Nephron (organoid): ENCODE data around the gene OSTN.

Experiments used
- H3K27ac Mint-ChIP-seq, 3 experiments: 2 replicates each; pipeline ENCODE4 v1.8.0; 2020; ENCODE audit warnings: mixed read lengths in 3 of 3, mild to moderate bottlenecking in 2 of 3, moderate library complexity in 1 of 3
- H3K27me3 Mint-ChIP-seq: 2 replicates; pipeline ENCODE4 v1.8.0; 2021; ENCODE audit warnings: low read depth, mild to moderate bottlenecking, moderate library complexity, mixed read lengths
- H3K36me3 Mint-ChIP-seq: 2 replicates; pipeline ENCODE4 v1.8.0; 2020; ENCODE audit warnings: low read depth, mixed read lengths
- H3K4me1 Mint-ChIP-seq: 2 replicates; pipeline ENCODE4 v1.8.0; 2020; ENCODE audit warnings: mixed read lengths
- H3K4me3 Mint-ChIP-seq, 3 experiments: 2 replicates each; pipeline ENCODE4 v1.8.0; 2020; ENCODE audit warnings: mild to moderate bottlenecking in 3 of 3, mixed read lengths in 3 of 3, moderate library complexity in 2 of 3
- H3K9me3 Mint-ChIP-seq: 2 replicates; pipeline ENCODE4 v1.8.0; 2020; ENCODE audit warnings: mixed read lengths
- CTCF ChIP-seq, 3 experiments: fragments of 200-600 bp; sonication (generic); IDR thresholded peaks; one replicate each; pipeline ENCODE4 v1.5.0; 2021; ENCODE audit warnings: antibody characterized with exemption in 3 of 3; ENCODE audit not compliant: unreplicated experiment in 3 of 3

OSTN gene

GRCh38 chr3:191246630-191247029 is 47.6 kb downstream of the OSTN start:
- Mint-ChIP-seq H3K27ac (no peak overlapping the region), H3K27me3 (no peaks in the 10 kb centered on the region), H3K36me3 (no peaks in the 10 kb centered on the region), H3K4me3 (no peak overlapping the region), H3K9me3 (no peaks in the 10 kb centered on the region), H3K4me1 (no peaks in the 10 kb centered on the region)
- no peak for TF ChIP-seq CTCF (IDR thresholded peaks at IDR 0.05; ENCODE audit: unreplicated experiment in 3 of 3)

- no peaks in the 10 kb centered on the region for H3K27me3 Mint-ChIP-seq
- H3K4me3 Mint-ChIP-seq, result no peak overlapping the region
- TF ChIP-seq CTCF (IDR thresholded peaks at IDR 0.05; ENCODE audit: unreplicated experiment in 3 of 3), result no peak
- no peaks in the 10 kb centered on the region for H3K9me3 Mint-ChIP-seq
- no peak overlapping the region for H3K27ac Mint-ChIP-seq
- no peaks in the 10 kb centered on the region for H3K36me3 Mint-ChIP-seq
- H3K4me1 Mint-ChIP-seq, result no peaks in the 10 kb centered on the region
These were observed 54.2 kb downstream of the OSTN start for GRCh38 chr3:191253089-191253799.

GRCh38 chr3:191254098-191254873 is 55.2 kb downstream of the OSTN start:
- Mint-ChIP-seq H3K27ac (no peak overlapping the region), H3K4me3 (no peak overlapping the region), H3K4me1 (no peaks in the 10 kb centered on the region), H3K36me3 (no peaks in the 10 kb centered on the region), H3K27me3 (no peaks in the 10 kb centered on the region), H3K9me3 (no peaks in the 10 kb centered on the region)
- TF ChIP-seq CTCF (IDR thresholded peaks at IDR 0.05; ENCODE audit: unreplicated experiment in 3 of 3), result no peak

- no peaks in the 10 kb centered on the region for H3K9me3 Mint-ChIP-seq
- H3K4me3 Mint-ChIP-seq, result no peak overlapping the region
- H3K36me3 Mint-ChIP-seq, result no peaks in the 10 kb centered on the region
- no peaks in the 10 kb centered on the region for H3K27me3 Mint-ChIP-seq
- H3K4me1 Mint-ChIP-seq, result no peaks in the 10 kb centered on the region
- no peak overlapping the region for H3K27ac Mint-ChIP-seq
- no peak for TF ChIP-seq CTCF (IDR thresholded peaks at IDR 0.05; ENCODE audit: unreplicated experiment in 3 of 3)
These were observed 56.1 kb downstream of the OSTN start for GRCh38 chr3:191255156-191255555.

- TF ChIP-seq CTCF (IDR thresholded peaks at IDR 0.05; ENCODE audit: unreplicated experiment in 3 of 3), result no peak
- Mint-ChIP-seq H3K4me3 (no peak overlapping the region), H3K9me3 (no peaks in the 10 kb centered on the region), H3K27me3 (no peaks in the 10 kb centered on the region), H3K4me1 (no peaks in the 10 kb centered on the region), H3K36me3 (no peaks in the 10 kb centered on the region), H3K27ac (no peak overlapping the region)
These were observed 57.4 kb downstream of the OSTN start for GRCh38 chr3:191256405-191256804.
